Vagina (tissue), 2 donors: Measurements from ENCODE around the gene AJAP1.

Source experiments
- CTCF ChIP-seq, 3 experiments: fragments of 450-650 bp in 2 of 3; fragments of 200-600 bp in 1 of 3; sonication (generic) in 1 of 3; IDR thresholded peaks; one replicate each; pipeline ENCODE4 v1.5.1; 2017 to 2019; ENCODE audit warnings: antibody characterized with exemption in 3 of 3, mild to moderate bottlenecking in 2 of 3, moderate library complexity in 2 of 3
- POLR2A ChIP-seq, 2 donors: fragments of 450-650 bp; IDR thresholded peaks; one replicate each; pipeline ENCODE4 v1.6.1; 2017; ENCODE audit warnings: antibody characterized with exemption in 2 of 2, mild to moderate bottlenecking in 2 of 2, moderate library complexity in 2 of 2

GRCh38 chr1:4657960-4658541 lies 3.6 kb downstream of the AJAP1 start:
- TF ChIP-seq CTCF (IDR thresholded peaks at IDR 0.05) (no peak), POLR2A (IDR thresholded peaks at IDR 0.05) (no peak)
